ENCODE measurements around the gene PLEKHA5.

PLEKHA5 gene

GRCh38 chr12:19230896-19231295 lies 101.4 kb downstream of the PLEKHA5 start:
- no peak for DNase-seq (ENCODE audit: low read depth in 3 of 3)

- DNase-seq (ENCODE audit: low read depth in 3 of 3): no peak
Measured at GRCh38 chr12:19234171-19234704, 104.7 kb downstream of the PLEKHA5 start.

GRCh38 chr12:19234981-19235871 lies 105.7 kb downstream of the PLEKHA5 start:
- DNase-seq (ENCODE audit: low read depth in 3 of 3): no peak

- DNase-seq (ENCODE audit: low read depth in 3 of 3): no peak
Measured at GRCh38 chr12:19236656-19237055, 107.1 kb downstream of the PLEKHA5 start.

GRCh38 chr12:19238540-19238939 lies 109.0 kb downstream of the PLEKHA5 start:
- no peak for DNase-seq (ENCODE audit: low read depth in 3 of 3)

- no peak for DNase-seq (ENCODE audit: low read depth in 3 of 3)
Measured at GRCh38 chr12:19239102-19239501, 109.6 kb downstream of the PLEKHA5 start.

- no peak for DNase-seq (ENCODE audit: low read depth in 3 of 3)
Measured at GRCh38 chr12:19239616-19240234, 110.2 kb downstream of the PLEKHA5 start.

- DNase-seq (ENCODE audit: low read depth in 3 of 3): no peak
Measured at GRCh38 chr12:19242581-19242980, 113.0 kb downstream of the PLEKHA5 start.

- DNase-seq (ENCODE audit: low read depth in 3 of 3): no peak
Measured at GRCh38 chr12:19243551-19243950, 114.0 kb downstream of the PLEKHA5 start.

GRCh38 chr12:19244312-19244711 lies 114.8 kb downstream of the PLEKHA5 start:
- no peak for DNase-seq (ENCODE audit: low read depth in 3 of 3)

- no peak for DNase-seq (ENCODE audit: low read depth in 3 of 3)
Measured at GRCh38 chr12:19245106-19245505, 115.6 kb downstream of the PLEKHA5 start.

GRCh38 chr12:19245666-19246065 lies 116.1 kb downstream of the PLEKHA5 start:
- no peak for DNase-seq (ENCODE audit: low read depth in 3 of 3)

GRCh38 chr12:19246933-19247332 lies 117.4 kb downstream of the PLEKHA5 start:
- no peak for DNase-seq (ENCODE audit: low read depth in 3 of 3)

- DNase-seq (ENCODE audit: low read depth in 3 of 3): no peak
Measured at GRCh38 chr12:19248929-19249602, 119.5 kb downstream of the PLEKHA5 start.

GRCh38 chr12:19251481-19252132 lies 122.1 kb downstream of the PLEKHA5 start:
- no peak for DNase-seq (ENCODE audit: low read depth in 3 of 3)

- DNase-seq (ENCODE audit: low read depth in 3 of 3): no peak
Measured at GRCh38 chr12:19260135-19260534, 130.6 kb downstream of the PLEKHA5 start.

- DNase-seq (ENCODE audit: low read depth in 3 of 3): no peak
Measured at GRCh38 chr12:19261773-19262172, 132.2 kb downstream of the PLEKHA5 start.

- DNase-seq (ENCODE audit: low read depth in 3 of 3): no peak
Measured at GRCh38 chr12:19263672-19264071, 134.1 kb downstream of the PLEKHA5 start.

- peak in 1 of 3 experiments; percentile 28 for DNase-seq (ENCODE audit: low read depth in 3 of 3)
Measured at GRCh38 chr12:19273482-19274330, 144.2 kb downstream of the PLEKHA5 start.

GRCh38 chr12:19276767-19277166 lies 147.2 kb downstream of the PLEKHA5 start:
- DNase-seq (ENCODE audit: low read depth in 3 of 3): no peak

- no peak for DNase-seq (ENCODE audit: low read depth in 3 of 3)
Measured at GRCh38 chr12:19277711-19278110, 148.2 kb downstream of the PLEKHA5 start.
